GM19397 (cell line): ENCODE data around the gene RTN4RL1.
A peak's percentile ranks its signal among the peaks of the same experiment; 100 is the strongest.

Experiments used
- ATAC-seq: cut with Tn5 transposase; IDR thresholded peaks from one replicate; pipeline ENCODE4 v1.9.1; 2021; ENCODE audit warnings: mild to moderate bottlenecking, moderate library complexity; ENCODE audit not compliant: unreplicated experiment

Gene RTN4RL1

GRCh38 chr17:2047590-2047989, 22.5 kb upstream of the RTN4RL1 start:
- ATAC-seq: no peak

- ATAC-seq: no peak
Measured at GRCh38 chr17:2044263-2044894, 19.2 kb upstream of the RTN4RL1 start.

- ATAC-seq: no peak
Measured at GRCh38 chr17:2043785-2044184, 18.7 kb upstream of the RTN4RL1 start.

GRCh38 chr17:2042933-2043332, 17.8 kb upstream of the RTN4RL1 start:
- no peak for ATAC-seq

- ATAC-seq: no peak
Measured at GRCh38 chr17:2042390-2042847, 17.3 kb upstream of the RTN4RL1 start.

- peak; percentile 95 for ATAC-seq
Measured at GRCh38 chr17:2041561-2042389, 16.6 kb upstream of the RTN4RL1 start, which contains the start of gene OVCA2. TSS of gene OVCA2 (plus strand) at chr17:2042022. CDS start at chr17:2042048, 26 bp downstream.

GRCh38 chr17:2040942-2041560, 15.9 kb upstream of the RTN4RL1 start:
- no peak for ATAC-seq

- no peak for ATAC-seq
Measured at GRCh38 chr17:2040219-2040827, 15.2 kb upstream of the RTN4RL1 start.

- ATAC-seq: no peak
Measured at GRCh38 chr17:2037155-2037554, 12.0 kb upstream of the RTN4RL1 start.

GRCh38 chr17:2035541-2036488, 10.7 kb upstream of the RTN4RL1 start:
- no peak for ATAC-seq

- ATAC-seq: no peak
Measured at GRCh38 chr17:2034806-2035540, 9.8 kb upstream of the RTN4RL1 start.

- no peak for ATAC-seq
Measured at GRCh38 chr17:2034157-2034556, 9.0 kb upstream of the RTN4RL1 start.

GRCh38 chr17:2033153-2033552, 8.0 kb upstream of the RTN4RL1 start:
- ATAC-seq: no peak

- ATAC-seq: no peak
Measured at GRCh38 chr17:2030779-2031163, 5.6 kb upstream of the RTN4RL1 start.

GRCh38 chr17:2029911-2030778, 5.0 kb upstream of the RTN4RL1 start, which contains the start of gene DPH1:
TSS of gene DPH1 (plus strand) at chr17:2030153. CDS start at chr17:2030170, 17 bp downstream.
- peak; percentile 63 for ATAC-seq

- no peak for ATAC-seq
Measured at GRCh38 chr17:2028737-2029136, 3.6 kb upstream of the RTN4RL1 start.

GRCh38 chr17:2028234-2028614, 3.1 kb upstream of the RTN4RL1 start:
- no peak for ATAC-seq

GRCh38 chr17:2027528-2028233, 2.5 kb upstream of the RTN4RL1 start:
- no peak for ATAC-seq
